Small intestine (tissue), 7 donors: ENCODE data around the gene VPS13A. TPM values are rescaled to one million over a fixed set of nuclear protein-coding genes. Genes with fewer than 3 reads are reported as not detected.
"Not testable (repeated sequence)": the region's sequence is repeated elsewhere in the genome, so short reads cannot be mapped to it uniquely, and the experiment has no call there.

Experiments used
- DNase-seq, 2 donors: peaks; one replicate each; pipeline versions ENCODE4 v3.0.0 to v3.0.0-alpha.2; 2013
- FAIRE-seq: peaks from 2 replicates; lab custom pipeline; 2012; peaks lifted over from hg19 to GRCh38; lab: Jason Lieb, UNC
- H3K27ac ChIP-seq, 3 donors: one replicate each; pipeline ENCODE4 v1.5.1; 2013; ENCODE audit warnings: low read length in 2 of 3, mild to moderate bottlenecking in 2 of 3, control low read depth in 1 of 3, inconsistent platforms in 1 of 3, low read depth in 1 of 3, moderate library complexity in 1 of 3
- H3K27me3 ChIP-seq, 3 donors: one replicate each; pipeline ENCODE4 v1.6.1; 2013; ENCODE audit warnings: low read length in 3 of 3, inconsistent platforms in 1 of 3; ENCODE audit not compliant: control insufficient read depth in 3 of 3, insufficient read depth in 3 of 3
- H3K36me3 ChIP-seq, 3 donors: one replicate each; pipeline ENCODE4 v1.6.1; 2013; ENCODE audit warnings: low read length in 3 of 3, inconsistent platforms in 1 of 3, low read depth in 1 of 3, mild to moderate bottlenecking in 1 of 3, moderate library complexity in 1 of 3; ENCODE audit not compliant: control insufficient read depth in 3 of 3, insufficient read depth in 2 of 3
- H3K4me1 ChIP-seq, 3 donors: one replicate each; pipeline ENCODE4 v1.6.1; 2013; ENCODE audit warnings: low read length in 2 of 3, inconsistent platforms in 1 of 3, low read depth in 1 of 3, mild to moderate bottlenecking in 1 of 3, moderate library complexity in 1 of 3; ENCODE audit not compliant: control insufficient read depth in 3 of 3, insufficient read depth in 2 of 3
- H3K4me3 ChIP-seq, 3 donors: one replicate each; pipeline ENCODE4 v1.5.1; 2013; ENCODE audit warnings: low read length in 3 of 3, control low read depth in 1 of 3, inconsistent platforms in 1 of 3, low read depth in 1 of 3, mild to moderate bottlenecking in 1 of 3, moderate library complexity in 1 of 3
- H3K9me3 ChIP-seq, 2 donors: one replicate each; pipeline ENCODE4 v1.6.1; 2013; ENCODE audit warnings: low read depth in 1 of 2, low read length in 1 of 2; ENCODE audit not compliant: control insufficient read depth in 2 of 2, insufficient read depth in 1 of 2
- WGBS, 3 donors: extraction: QIAGEN DNeasy Blood & Tissue Kit; methylation state at CpG; one replicate each; pipeline ENCODE4 v1.1.7; 2013; 5-methylcytosine and 5-hydroxymethylcytosine counted together
- polyA plus RNA-seq, 4 donors: library from polyadenylated mRNA; stranded (reverse) in 3 of 4; unstranded in 1 of 4; fragments of 200-250 nt in 3 of 4; fragments of 120-200 nt in 1 of 4; gene quantifications; one replicate each; pipeline versions ENCODE4 v1.2.1 to v1.2.3, GENCODE V29; 2013
- donor health status: healthy with polysubstance abuse.
- donor health status: control.
- donor health status: control.
- donor health status: Bipolar disorder and iron deficiency.
- donor health status: healthy.

Gene VPS13A
- polyA plus RNA-seq, 4 donors = 15.3 to 54.3 (median 37.3) TPM

DNA sequence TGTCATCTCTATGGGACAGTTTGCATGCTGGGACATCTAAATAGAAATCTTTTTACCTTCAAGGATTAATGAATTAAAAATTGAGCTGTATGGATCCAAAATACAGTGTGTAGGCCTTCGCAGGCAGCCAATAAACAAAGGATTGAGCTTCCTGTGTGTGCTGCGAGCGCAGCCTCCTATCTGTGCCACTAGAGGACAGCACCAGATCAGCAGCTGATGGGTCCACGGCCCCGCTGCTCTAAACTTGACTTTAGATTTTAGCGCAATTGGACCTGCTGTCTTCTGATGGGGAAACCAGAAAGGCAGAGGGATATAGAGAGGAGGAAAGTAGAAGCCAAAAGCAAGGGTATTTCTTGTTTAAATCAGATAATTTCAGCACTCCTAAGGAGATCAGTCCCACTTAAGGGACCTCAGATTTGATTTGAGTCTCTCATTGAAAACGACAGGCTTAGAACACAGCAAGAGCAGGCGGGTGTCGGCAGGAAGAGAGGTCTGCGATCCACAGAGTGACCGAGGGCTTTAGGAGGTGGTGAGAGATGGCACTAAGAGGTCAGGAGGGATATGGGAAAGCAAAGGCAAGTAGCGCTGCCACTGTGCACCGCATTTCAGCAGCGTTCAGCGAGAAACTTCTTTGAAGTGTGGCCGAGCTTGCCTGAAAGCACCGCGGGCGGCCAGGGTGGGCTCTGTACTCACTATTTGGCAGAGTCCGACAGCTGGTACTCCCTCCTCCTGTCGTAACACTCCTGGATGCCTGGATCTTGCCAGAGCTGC is 256.5 kb downstream of the VPS13A start:
- no peaks in the 10 kb centered on the region for H3K27me3 ChIP-seq
- no peak for FAIRE-seq
- DNase-seq = peak; percentile 48 to 67
- 57 to 62% (median 60%) methylated on average over 21 of the region's 21 CpGs for WGBS, 3 donors
- H3K4me3 ChIP-seq = no peak overlapping the region
- no peaks in the 10 kb centered on the region for H3K4me1 ChIP-seq
- H3K9me3 ChIP-seq = no peaks in the 10 kb centered on the region
- H3K27ac ChIP-seq = no peak overlapping the region
- H3K36me3 ChIP-seq = no peaks in the 10 kb centered on the region

- FAIRE-seq (no peak), DNase-seq (no peak)
- H3K27me3 ChIP-seq = no peaks in the 10 kb centered on the region
- 78 to 90% (median 85%) methylated on average over 4 of the region's 4 CpGs for WGBS, 3 donors
- H3K9me3 ChIP-seq = no peaks in the 10 kb centered on the region
- no peak overlapping the region for H3K4me3 ChIP-seq
- no peaks in the 10 kb centered on the region for H3K4me1 ChIP-seq
- H3K27ac ChIP-seq = no peak overlapping the region
- no peaks in the 10 kb centered on the region for H3K36me3 ChIP-seq
Measured at GRCh38 chr9:77435277-77435676, 257.9 kb downstream of the VPS13A start.

GRCh38 chr9:77435688-77436087 is 258.4 kb downstream of the VPS13A start:
- Histone ChIP-seq H3K27ac (no peak overlapping the region), H3K36me3 (no peaks in the 10 kb centered on the region), H3K27me3 (no peaks in the 10 kb centered on the region), H3K4me1 (no peaks in the 10 kb centered on the region), H3K9me3 (no peaks in the 10 kb centered on the region), H3K4me3 (no peak overlapping the region)
- FAIRE-seq = no peak
- DNase-seq = no peak
- 64 to 81% (median 71%) methylated on average over 3 of the region's 3 CpGs for WGBS, 3 donors

DNA sequence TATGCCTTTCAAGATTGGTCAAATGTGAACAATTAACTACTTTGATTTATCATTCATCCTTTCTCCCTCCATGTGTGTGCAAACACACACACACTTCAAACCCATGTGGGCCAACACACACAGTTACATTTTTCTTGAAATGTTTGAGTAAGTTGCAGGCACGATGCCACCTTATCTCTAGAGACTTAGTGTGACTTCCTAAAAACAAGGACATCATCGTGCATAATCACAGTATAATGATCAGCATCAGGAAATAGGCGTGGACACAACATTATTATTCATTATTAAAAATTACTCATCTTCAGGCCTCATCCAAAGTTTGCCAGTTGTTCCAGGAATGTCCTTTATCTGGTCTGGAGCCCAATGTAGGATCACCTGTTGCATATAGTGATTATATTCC is 261.3 kb downstream of the VPS13A start:
- no peaks in the 10 kb centered on the region for H3K4me1 ChIP-seq
- no peak for DNase-seq
- WGBS, 3 donors = 47 to 60% (median 52%) methylated on average over 3 of the region's 3 CpGs
- H3K4me3 ChIP-seq = no peak overlapping the region
- no peaks in the 10 kb centered on the region for H3K36me3 ChIP-seq
- no peaks in the 10 kb centered on the region for H3K27me3 ChIP-seq
- no peak for FAIRE-seq
- no peak overlapping the region for H3K27ac ChIP-seq
- H3K9me3 ChIP-seq = no peaks in the 10 kb centered on the region

DNA sequence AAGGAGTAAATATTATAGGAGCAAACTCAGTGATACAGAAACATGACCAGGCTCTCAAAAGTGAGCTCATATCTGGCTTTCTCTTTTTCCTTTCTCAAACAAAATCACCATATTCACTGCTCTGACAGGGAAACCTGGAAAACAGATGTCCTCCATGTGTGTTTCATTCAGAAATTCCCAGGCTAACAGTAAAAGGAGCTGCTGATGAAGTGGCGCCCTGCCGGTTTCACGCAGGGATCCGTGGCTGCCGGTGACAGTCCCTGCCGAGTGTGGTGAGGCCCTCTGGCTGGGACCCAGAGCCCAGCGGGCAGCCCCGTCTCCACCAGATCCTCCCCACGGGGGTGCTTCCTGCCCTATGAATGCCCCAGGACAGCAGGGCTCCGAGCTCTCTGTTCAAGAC is 262.7 kb downstream of the VPS13A start:
- WGBS, 3 donors = 62 to 87% (median 73%) methylated on average over 10 of the region's 10 CpGs
- Histone ChIP-seq H3K27me3 (no peaks in the 10 kb centered on the region), H3K36me3 (no peaks in the 10 kb centered on the region), H3K4me3 (no peak overlapping the region), H3K27ac (no peak overlapping the region), H3K4me1 (no peaks in the 10 kb centered on the region), H3K9me3 (no peaks in the 10 kb centered on the region)
- FAIRE-seq (no peak), DNase-seq (no peak)

DNA sequence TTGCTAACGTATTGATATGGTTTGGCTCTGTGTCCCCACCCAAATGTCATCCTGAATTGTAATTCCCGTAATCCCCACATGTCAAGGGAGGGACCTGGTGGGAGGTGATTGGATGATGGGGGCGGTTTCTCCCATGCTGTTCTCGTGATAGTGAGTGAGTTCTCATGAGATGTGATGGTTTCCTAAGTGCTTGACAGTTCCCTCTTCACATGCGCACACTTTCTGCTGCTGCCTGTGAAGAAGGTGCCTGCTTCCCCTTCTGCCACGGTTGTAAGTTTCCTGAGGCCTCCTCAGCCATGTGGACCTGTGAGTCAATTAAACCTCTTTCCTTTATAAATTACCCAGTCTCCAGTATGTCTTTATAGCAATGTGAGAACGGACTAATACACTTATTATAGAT is 263.8 kb downstream of the VPS13A start:
- H3K4me3 ChIP-seq, H3K27ac ChIP-seq, H3K27me3 ChIP-seq, H3K36me3 ChIP-seq, H3K9me3 ChIP-seq, H3K4me1 ChIP-seq, FAIRE-seq, DNase-seq: not testable (repeated sequence)
- WGBS, 3 donors = 65 to 79% (median 76%) methylated on average over 7 of the region's 7 CpGs

GRCh38 chr9:77442436-77442835 is 265.1 kb downstream of the VPS13A start:
- Histone ChIP-seq H3K4me3 (no peak overlapping the region), H3K27me3 (no peaks in the 10 kb centered on the region), H3K4me1 (no peaks in the 10 kb centered on the region), H3K9me3 (peaks cover 0 to 5% of the 10 kb centered on the region in 2 donors), H3K36me3 (no peaks in the 10 kb centered on the region), H3K27ac (no peak overlapping the region)
- FAIRE-seq (no peak), DNase-seq (no peak)
- 71 to 76% (median 74%) methylated on average over 1 of the region's 1 CpG for WGBS, 3 donors

DNA sequence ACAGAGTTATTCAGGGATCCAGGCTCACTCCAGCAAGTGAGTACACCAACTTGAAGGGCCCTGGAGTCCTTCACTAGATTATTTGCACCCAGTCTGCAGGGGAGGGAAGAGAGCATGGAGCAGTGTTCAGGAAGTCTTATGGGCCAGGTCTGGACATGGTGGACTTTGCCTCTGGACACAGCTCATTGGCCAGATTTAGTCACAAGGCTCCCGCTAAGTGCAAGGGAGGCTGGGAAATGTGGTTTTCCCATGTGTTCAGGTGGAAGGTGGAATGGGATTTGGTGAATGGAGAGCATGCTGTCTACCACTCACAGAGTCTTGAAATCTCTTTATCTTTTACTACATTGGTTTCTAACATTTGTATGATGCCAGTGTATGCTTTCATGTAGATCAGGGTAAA is 270.3 kb downstream of the VPS13A start:
- 95 to 100% (median 100%) methylated on average over 1 of the region's 1 CpG for WGBS, 3 donors
- peaks cover 0 to 15% (median 0%) of the 10 kb centered on the region in 3 donors for H3K4me1 ChIP-seq
- DNase-seq (peak in 1 of 2 donors; percentile 30), FAIRE-seq (no peak)
- no peak overlapping the region for H3K4me3 ChIP-seq
- H3K27me3 ChIP-seq = no peaks in the 10 kb centered on the region
- H3K9me3 ChIP-seq = peaks cover 0 to 17% of the 10 kb centered on the region in 2 donors
- no peaks in the 10 kb centered on the region for H3K36me3 ChIP-seq
- H3K27ac ChIP-seq = no peak overlapping the region
